Mucosa of stomach (tissue), 1 donor: ENCODE data around the gene SIK2.
A peak's percentile ranks its signal among the peaks of the same experiment; 100 is the strongest.
"Not testable (repeated sequence)": the region's sequence is repeated elsewhere in the genome, so short reads cannot be mapped to it uniquely, and the experiment has no call there.

Source experiments
- H3K27me3 ChIP-seq: one replicate; pipeline ENCODE4 v1.7.0; 2013; ENCODE audit warnings: mild to moderate bottlenecking, low read length; ENCODE audit not compliant: control insufficient read depth, insufficient read depth
- H3K36me3 ChIP-seq: one replicate; pipeline ENCODE4 v1.7.0; 2013; ENCODE audit warnings: low read length; ENCODE audit not compliant: control insufficient read depth, insufficient read depth
- H3K4me1 ChIP-seq: one replicate; pipeline ENCODE4 v1.7.0; 2013; ENCODE audit warnings: mild to moderate bottlenecking, low read length; ENCODE audit not compliant: control insufficient read depth, insufficient read depth
- H3K4me3 ChIP-seq: one replicate; pipeline ENCODE4 v1.7.0; 2013; ENCODE audit warnings: low read length
- H3K9ac ChIP-seq: one replicate; pipeline ENCODE4 v1.7.0; 2013; ENCODE audit warnings: mild to moderate bottlenecking, low read length, moderate library complexity
- H3K9me3 ChIP-seq: one replicate; pipeline ENCODE4 v1.7.0; 2013; ENCODE audit warnings: mild to moderate bottlenecking, low read length, moderate library complexity; ENCODE audit not compliant: control insufficient read depth
- donor health status: Pancreatic carcinoma.

SIK2 gene

DNA sequence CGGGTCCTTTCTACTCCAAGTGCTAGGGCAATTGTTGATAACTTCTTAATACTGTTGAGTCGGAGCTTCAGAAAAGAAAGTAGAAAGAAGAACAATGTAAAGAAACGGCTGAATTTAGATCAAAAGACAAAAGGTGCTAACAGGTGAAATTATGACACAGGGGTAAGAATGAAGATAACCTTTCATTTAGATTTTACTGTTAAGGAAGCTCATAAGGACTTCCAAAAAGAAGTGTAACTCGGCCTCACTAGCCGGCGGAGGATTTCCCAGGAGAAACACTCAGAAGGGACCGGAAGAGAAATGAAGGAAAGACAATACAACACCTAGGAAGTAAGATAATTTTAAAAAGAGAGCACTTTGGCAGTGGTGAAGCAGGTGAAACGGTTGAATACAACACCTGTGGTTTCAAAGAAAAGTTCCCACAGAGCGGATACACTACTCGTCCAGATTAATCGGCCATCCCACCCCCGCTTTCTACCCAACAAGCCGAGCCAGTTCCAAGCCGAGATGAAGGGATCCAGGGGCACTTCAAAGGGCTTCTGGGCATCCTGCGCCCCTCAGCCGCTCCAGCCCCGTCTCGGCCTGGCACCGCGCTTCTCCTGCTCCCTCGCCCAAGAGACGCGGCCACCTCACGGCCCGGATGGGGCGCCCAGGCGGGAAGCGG, 163.2 kb downstream of the SIK2 start:
- peaks cover 14% of the 10 kb centered on the region for H3K4me1 ChIP-seq
- H3K27me3 ChIP-seq = no peaks in the 10 kb centered on the region
- peak overlapping the region; percentile 86 for H3K9ac ChIP-seq
- H3K36me3 ChIP-seq = no peaks in the 10 kb centered on the region
- H3K9me3 ChIP-seq = no peaks in the 10 kb centered on the region
- peak overlapping the region; percentile 86 for H3K4me3 ChIP-seq

DNA sequence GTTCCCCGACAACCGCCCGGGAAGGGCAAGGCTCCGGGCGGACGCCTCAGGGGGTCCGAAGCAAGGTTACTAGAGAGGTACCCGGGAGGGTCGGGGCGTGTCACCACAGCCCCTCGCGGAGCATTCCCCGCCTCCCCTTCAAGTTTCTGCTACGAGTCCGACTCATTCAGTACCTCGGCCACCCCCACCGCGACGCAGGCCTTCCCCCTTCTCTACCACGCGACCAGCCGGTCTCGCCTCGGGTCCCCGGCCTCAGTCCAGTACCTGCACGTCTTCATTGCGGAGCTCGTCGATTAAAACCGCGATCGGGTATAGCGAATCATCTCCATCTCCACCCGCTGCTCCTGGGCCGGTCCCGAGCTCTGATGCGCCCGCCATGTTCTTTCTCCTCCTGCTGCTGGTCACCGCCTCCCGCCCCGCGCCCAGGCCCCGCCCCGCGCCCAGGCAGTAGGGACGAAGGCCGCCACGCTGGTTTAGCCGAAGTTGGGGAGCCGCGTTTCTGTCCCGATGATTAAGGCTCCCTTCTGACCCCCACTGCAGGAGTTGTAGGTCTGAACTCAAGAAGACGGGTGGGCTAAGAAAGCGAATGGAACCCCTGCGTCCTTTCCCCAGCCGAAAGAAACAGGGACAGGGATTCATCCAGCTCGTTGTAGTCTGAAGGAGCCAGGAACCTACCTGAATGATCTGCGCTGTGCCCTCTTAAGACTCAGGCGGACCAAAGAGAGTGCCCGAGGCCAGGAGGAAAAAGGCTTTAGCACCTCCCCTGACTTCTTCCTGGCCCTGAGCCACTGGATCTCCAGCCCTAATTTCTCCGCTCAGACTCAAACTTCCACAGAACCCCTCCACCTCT, 164.0 kb downstream of the SIK2 start, which contains the start of gene PPP2R1B:
Gene PPP2R1B (minus strand): TSS at position 406 of the 850 bp plus-strand sequence. CDS start 28 bp downstream, at position 378.
- Histone ChIP-seq H3K9me3 (no peaks in the 10 kb centered on the region), H3K4me3 (peak within 1 kb of the TSS; percentile 91), H3K27me3 (no peaks in the 10 kb centered on the region), H3K36me3 (no peaks in the 10 kb centered on the region), H3K9ac (peak within 1 kb of the TSS; percentile 86), H3K4me1 (peaks cover 14% of the 10 kb centered on the region)

DNA sequence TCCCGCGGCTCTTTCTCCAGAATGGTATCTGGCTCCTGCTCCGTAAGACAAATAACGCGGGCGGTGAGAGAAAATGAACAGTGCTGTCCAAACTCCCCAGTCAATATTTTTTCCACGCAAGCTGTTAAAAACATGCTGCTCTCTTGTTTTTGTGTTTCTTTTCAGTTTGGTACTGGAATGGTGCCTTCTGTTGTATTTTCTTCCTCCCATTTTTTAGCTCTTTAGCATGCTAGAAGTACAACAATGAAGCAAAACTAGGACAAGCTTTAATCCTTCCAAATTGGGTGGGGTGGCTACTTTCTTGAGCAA, 164.5 kb downstream of the SIK2 start:
- Histone ChIP-seq H3K27me3 (no peaks in the 10 kb centered on the region), H3K4me1 (peaks cover 14% of the 10 kb centered on the region), H3K9me3 (no peaks in the 10 kb centered on the region), H3K36me3 (no peaks in the 10 kb centered on the region), H3K4me3 (peak overlapping the region; percentile 91), H3K9ac (peak overlapping the region; percentile 86)

DNA sequence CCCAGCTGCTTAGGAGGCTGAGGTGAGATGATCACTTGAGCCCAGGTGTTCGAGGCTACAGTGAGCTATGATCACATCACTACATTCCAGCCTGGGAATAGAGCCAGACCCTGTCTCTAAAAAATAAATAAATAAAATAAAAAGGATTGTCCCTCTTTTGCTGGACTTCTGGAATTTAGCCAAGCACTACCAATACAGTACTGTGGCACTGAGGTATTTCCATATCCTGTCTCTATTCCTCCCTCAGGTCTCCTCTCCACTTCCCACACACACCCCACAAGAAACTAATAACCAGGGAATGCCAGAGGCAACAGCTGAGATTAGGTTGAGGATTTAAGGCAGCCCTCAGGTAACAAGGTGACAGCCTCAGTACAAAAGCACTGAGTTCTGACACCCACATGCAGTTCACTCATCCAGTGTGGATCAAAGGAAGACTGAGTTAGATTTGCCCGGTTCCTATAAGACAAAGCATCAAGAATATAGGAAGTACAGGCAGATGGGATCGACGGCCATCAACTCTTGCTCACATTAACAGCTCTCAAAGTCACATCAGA, 168.4 kb downstream of the SIK2 start:
- no peak overlapping the region for H3K4me3 ChIP-seq
- no peaks in the 10 kb centered on the region for H3K27me3 ChIP-seq
- no peaks in the 10 kb centered on the region for H3K9me3 ChIP-seq
- peaks cover 6% of the 10 kb centered on the region for H3K4me1 ChIP-seq
- H3K36me3 ChIP-seq = no peaks in the 10 kb centered on the region
- no peak overlapping the region for H3K9ac ChIP-seq

DNA sequence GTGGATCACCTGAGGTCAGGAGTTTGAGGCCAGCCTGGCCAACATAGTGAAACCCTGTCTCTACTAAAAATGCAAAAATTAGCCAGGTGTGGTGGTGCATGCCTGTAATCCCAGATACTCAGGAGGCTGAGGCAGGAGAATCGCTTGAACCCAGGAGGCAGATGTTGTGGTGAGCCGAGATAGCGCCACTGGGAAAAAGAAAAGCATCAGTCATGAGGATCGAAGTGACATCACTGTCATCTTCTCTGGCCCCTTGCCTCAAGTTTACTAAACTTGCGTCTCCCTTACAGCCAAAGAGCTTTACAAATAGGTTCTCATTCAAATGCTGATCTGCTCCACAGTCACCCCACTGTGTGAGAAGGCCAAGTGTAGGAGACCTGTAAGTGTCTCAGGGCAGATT, 169.0 kb downstream of the SIK2 start:
- H3K9me3 ChIP-seq, H3K36me3 ChIP-seq, H3K4me3 ChIP-seq, H3K4me1 ChIP-seq, H3K9ac ChIP-seq, H3K27me3 ChIP-seq: not testable (repeated sequence)

DNA sequence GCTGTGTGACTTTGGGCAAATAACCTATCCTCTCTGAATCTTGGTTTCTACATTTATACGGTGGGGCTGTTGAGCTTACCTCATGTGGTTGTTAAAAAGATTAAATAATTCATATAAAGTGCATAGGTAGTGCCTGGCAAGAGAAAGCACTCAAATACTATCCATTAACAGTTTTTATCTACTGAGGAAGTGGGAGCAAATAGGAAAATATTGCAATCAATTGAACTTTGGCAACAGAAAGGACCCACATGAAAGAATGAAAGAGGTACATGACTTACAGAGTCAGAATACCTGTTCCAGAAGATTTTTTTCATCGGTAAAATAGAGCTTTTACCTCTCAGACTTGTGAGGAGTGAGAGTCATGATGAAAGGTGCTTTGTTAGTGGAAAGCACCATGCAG, 170.3 kb downstream of the SIK2 start:
- Histone ChIP-seq H3K9ac (no peak overlapping the region), H3K9me3 (no peaks in the 10 kb centered on the region), H3K4me1 (no peaks in the 10 kb centered on the region), H3K27me3 (no peaks in the 10 kb centered on the region), H3K36me3 (no peaks in the 10 kb centered on the region), H3K4me3 (no peak overlapping the region)

DNA sequence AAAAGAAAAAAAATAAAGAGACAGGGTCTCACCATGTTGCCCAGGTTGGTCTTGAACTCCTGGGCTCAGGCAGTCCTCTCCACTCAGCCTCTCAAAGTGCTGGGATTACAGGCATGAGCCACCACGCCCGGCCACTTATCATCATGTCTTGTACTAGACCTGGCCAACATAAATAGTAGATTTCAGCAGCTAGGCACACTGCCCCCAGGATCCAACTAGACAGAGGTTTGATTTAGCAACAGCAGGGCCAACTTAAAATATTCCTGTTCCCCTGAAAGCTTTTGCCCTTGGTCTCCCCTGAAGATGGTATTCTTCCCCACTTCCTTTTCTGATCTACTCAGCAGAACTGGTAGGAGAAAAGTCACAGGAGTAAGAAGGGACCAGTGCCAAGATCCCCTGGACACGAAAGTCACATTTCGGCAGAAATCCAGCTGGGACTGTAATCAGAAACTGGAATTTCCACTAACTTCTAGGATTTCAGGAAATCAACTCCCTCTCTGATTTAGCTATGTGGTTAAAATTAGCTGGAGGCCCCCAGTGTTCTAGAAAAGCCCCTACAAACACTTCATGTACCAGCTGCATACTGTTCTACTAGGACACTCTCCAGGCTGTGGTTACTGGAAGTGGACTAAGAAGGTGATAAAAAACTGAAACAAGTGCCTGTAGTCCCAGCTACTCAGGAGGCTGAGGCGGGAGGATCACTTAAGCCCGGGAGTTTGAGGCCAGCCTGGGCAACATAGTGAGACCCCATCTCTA, 172.9 kb downstream of the SIK2 start:
- Histone ChIP-seq H3K4me3 (no peak overlapping the region), H3K9me3 (no peaks in the 10 kb centered on the region), H3K9ac (no peak overlapping the region), H3K4me1 (no peaks in the 10 kb centered on the region), H3K27me3 (no peaks in the 10 kb centered on the region), H3K36me3 (no peaks in the 10 kb centered on the region)

DNA sequence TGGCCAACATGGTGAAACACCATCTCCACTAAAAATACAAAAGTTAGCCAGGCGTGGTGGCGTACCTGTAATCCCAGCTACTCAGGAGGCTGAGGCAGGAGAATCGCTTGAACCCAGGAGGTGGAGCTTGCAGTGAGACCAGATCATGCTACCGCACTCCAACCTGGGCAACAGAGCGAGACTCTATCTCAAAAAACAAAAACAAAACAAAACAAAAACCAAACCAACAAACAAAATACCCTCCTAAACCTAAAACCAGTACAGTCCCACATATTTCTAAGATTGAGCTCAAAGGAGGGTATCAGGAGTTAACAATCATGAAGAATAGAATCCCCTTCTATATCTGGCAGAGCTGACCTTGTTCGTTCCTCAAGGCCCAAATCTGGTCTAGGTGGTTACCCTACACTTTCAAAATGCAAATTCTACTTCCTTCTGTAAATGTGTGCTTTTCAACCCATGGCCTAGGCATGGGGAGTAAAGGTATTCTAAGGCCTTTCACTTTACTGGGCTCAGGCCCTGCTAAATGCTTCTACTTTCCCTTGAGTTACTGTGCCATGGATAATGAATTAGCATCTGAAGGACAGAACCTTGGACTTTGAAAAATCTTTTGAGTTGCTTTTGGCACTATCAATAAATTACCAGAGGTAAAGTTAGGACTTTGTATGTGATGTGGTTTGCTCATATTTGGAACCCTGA, 174.3 kb downstream of the SIK2 start:
- H3K9ac ChIP-seq = no peak overlapping the region
- H3K27me3 ChIP-seq = no peaks in the 10 kb centered on the region
- no peaks in the 10 kb centered on the region for H3K36me3 ChIP-seq
- no peak overlapping the region for H3K4me3 ChIP-seq
- H3K9me3 ChIP-seq = no peaks in the 10 kb centered on the region
- no peaks in the 10 kb centered on the region for H3K4me1 ChIP-seq

DNA sequence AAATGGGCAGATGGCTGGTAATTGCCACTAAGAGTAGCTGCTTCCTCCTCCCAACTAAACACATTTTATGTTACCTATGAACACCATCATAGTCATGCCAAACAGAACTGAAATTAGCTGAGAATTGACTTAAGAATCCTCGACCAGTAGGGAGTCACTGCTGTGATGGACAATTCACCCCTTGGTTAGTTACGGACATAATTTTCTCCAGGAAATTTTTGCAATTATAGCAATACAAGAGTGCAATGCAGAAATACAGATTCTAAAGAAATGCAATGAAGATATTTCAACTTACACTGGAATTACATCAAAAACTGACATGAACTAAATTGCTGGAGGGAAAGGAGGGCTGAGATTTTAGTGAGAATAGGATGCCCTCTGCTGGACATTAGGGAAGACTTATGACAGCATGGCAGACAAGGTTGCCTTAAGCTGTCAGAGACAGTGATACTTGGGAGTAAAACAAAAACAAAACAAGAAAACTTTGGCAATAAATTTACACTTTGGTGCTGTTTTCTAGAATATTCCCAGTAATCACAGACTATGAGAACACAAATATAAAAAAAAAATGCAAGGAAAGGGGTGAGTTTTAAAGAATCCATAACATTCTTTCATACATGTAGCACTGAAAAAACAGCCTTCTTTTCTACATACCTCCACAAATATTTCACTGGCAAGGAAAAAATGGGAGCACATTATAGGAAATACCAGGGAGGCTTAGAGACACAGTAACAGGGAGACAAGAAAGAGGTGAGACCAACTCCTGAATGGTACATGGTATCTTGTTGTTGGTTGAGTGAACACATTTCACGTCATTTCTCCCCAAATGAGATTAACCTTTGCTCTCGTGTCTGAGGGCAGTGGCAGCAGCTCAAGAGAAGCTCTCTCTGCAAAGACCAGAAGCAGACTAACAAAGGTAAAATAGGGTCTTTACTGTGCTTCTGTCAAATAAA, 175.1 kb downstream of the SIK2 start:
- no peaks in the 10 kb centered on the region for H3K9me3 ChIP-seq
- no peaks in the 10 kb centered on the region for H3K27me3 ChIP-seq
- H3K9ac ChIP-seq = no peak overlapping the region
- H3K36me3 ChIP-seq = no peaks in the 10 kb centered on the region
- peaks cover 4% of the 10 kb centered on the region for H3K4me1 ChIP-seq
- no peak overlapping the region for H3K4me3 ChIP-seq

DNA sequence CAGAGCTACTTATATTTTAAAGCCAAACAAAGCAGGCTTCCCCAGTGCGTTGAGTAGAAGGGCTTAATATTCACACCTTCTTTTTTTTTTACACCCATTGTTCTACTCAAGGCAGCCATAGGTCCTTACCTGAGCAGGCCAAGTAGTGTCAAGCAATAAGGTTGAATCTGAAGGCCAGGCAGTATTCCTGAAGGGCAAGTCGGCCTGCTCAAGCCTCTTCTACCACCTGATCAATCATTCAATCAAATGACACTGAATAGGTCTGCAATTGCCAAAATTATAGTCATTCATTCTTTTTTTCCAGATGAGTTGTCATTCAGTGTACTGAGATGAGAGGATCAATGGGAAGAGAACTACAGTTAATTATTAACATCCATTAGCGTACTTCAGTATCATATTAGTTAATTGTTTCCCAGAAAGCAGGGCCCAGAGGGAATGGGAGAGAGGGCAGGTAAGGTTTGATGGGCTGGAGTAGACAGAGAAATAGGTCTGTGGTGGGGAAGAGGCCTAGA, 175.9 kb downstream of the SIK2 start:
- H3K4me3 ChIP-seq = no peak overlapping the region
- no peaks in the 10 kb centered on the region for H3K27me3 ChIP-seq
- H3K9ac ChIP-seq = no peak overlapping the region
- peaks cover 4% of the 10 kb centered on the region for H3K4me1 ChIP-seq
- H3K9me3 ChIP-seq = no peaks in the 10 kb centered on the region
- no peaks in the 10 kb centered on the region for H3K36me3 ChIP-seq

DNA sequence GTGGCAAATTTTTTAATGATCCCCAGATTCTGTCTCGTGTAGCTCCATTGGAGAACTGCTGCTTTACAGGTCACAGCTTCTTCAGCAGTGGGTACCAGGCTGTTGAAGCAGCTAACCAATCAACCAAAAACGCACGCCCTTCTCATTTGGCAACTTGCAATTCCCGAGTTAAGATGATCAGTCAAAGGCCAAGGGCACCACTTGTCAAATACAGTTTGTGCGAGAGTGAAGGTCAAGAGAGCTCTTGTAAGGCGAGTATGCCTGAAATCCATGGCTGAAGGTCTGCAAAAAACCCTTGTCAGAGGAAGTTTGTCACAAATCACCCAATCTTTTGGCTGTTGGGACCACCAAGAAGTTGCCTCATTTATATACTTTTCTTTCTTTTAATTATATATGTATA, 176.9 kb downstream of the SIK2 start:
- H3K4me3 ChIP-seq = no peak overlapping the region
- H3K36me3 ChIP-seq = no peaks in the 10 kb centered on the region
- no peaks in the 10 kb centered on the region for H3K9me3 ChIP-seq
- H3K4me1 ChIP-seq = peaks cover 4% of the 10 kb centered on the region
- H3K27me3 ChIP-seq = no peaks in the 10 kb centered on the region
- H3K9ac ChIP-seq = no peak overlapping the region
